HUES48 (cell line): ENCODE data around the gene MSLN.

Source experiments
- H3K27ac ChIP-seq: one replicate; pipeline ENCODE4 v1.7.0; 2013; ENCODE audit warnings: low read depth, low read length, inconsistent platforms
- H3K27me3 ChIP-seq: 2 replicates; pipeline ENCODE4 v1.6.1; 2013; ENCODE audit warnings: mild to moderate bottlenecking, low read length; ENCODE audit not compliant: control insufficient read depth, insufficient read depth
- H3K36me3 ChIP-seq: 2 replicates; pipeline ENCODE4 v1.6.1; 2013; ENCODE audit warnings: low read length; ENCODE audit not compliant: control insufficient read depth, insufficient read depth
- H3K4me1 ChIP-seq: 2 replicates; pipeline ENCODE4 v1.6.1; 2013; ENCODE audit warnings: mild to moderate bottlenecking, low read length; ENCODE audit not compliant: control insufficient read depth, insufficient read depth
- H3K4me3 ChIP-seq: 2 replicates; pipeline ENCODE4 v1.5.1; 2013; ENCODE audit warnings: mild to moderate bottlenecking, low read depth, low read length
- H3K9ac ChIP-seq: 2 replicates; pipeline ENCODE4 v1.6.1; 2013; ENCODE audit warnings: mild to moderate bottlenecking, low read depth, low read length, moderate library complexity
- H3K9me3 ChIP-seq: 2 replicates; pipeline ENCODE4 v1.6.1; 2013; ENCODE audit warnings: low read length; ENCODE audit not compliant: control insufficient read depth, insufficient read depth

MSLN gene

GRCh38 chr16:804193-805048 is 43.9 kb downstream of the MSLN start:
- Histone ChIP-seq H3K4me1 (peaks cover 6% of the 10 kb centered on the region; the same call in 1 of the 2 replicates), H3K4me3 (no peak overlapping the region), H3K27ac (no peak overlapping the region), H3K9me3 (no peaks in the 10 kb centered on the region), H3K9ac (no peak overlapping the region), H3K36me3 (no peaks in the 10 kb centered on the region), H3K27me3 (peaks cover 42% of the 10 kb centered on the region)

GRCh38 chr16:805474-805873 is 44.9 kb downstream of the MSLN start:
- Histone ChIP-seq H3K4me3 (no peak overlapping the region), H3K27ac (no peak overlapping the region), H3K9ac (no peak overlapping the region), H3K9me3 (no peaks in the 10 kb centered on the region), H3K27me3 (peaks cover 42% of the 10 kb centered on the region), H3K4me1 (peaks cover 6% of the 10 kb centered on the region; the same call in 1 of the 2 replicates), H3K36me3 (no peaks in the 10 kb centered on the region)

- H3K9me3 ChIP-seq = no peaks in the 10 kb centered on the region
- H3K4me3 ChIP-seq = peak overlapping the region; percentile 85
- peak overlapping the region; percentile 81 for H3K9ac ChIP-seq
- no peaks in the 10 kb centered on the region for H3K36me3 ChIP-seq
- peak overlapping the region; percentile 81 for H3K27ac ChIP-seq
- peaks cover 27% of the 10 kb centered on the region for H3K27me3 ChIP-seq
- H3K4me1 ChIP-seq = 0 out of 2 replicates have a peak, but pooled peaks cover 3% of the 10 kb centered on the region
Measured at GRCh38 chr16:807347-808084, 47.0 kb downstream of the MSLN start.

- Histone ChIP-seq H3K27me3 (peaks cover 22% of the 10 kb centered on the region), H3K36me3 (no peaks in the 10 kb centered on the region), H3K9me3 (no peaks in the 10 kb centered on the region), H3K9ac (peak overlapping the region; percentile 59; the same call in 1 of the 2 replicates), H3K4me1 (0 out of 2 replicates have a peak, but pooled peaks cover 3% of the 10 kb centered on the region), H3K4me3 (peak overlapping the region; percentile 85), H3K27ac (no peak overlapping the region)
Measured at GRCh38 chr16:808085-808386, 47.5 kb downstream of the MSLN start.

GRCh38 chr16:813204-813915 is 52.8 kb downstream of the MSLN start:
- no peak overlapping the region for H3K9ac ChIP-seq
- H3K9me3 ChIP-seq = no peaks in the 10 kb centered on the region
- H3K27me3 ChIP-seq = no peaks in the 10 kb centered on the region
- no peak overlapping the region for H3K27ac ChIP-seq
- H3K4me3 ChIP-seq = peak overlapping the region; percentile 62
- H3K36me3 ChIP-seq = no peaks in the 10 kb centered on the region
- H3K4me1 ChIP-seq = 0 out of 2 replicates have a peak, but pooled peaks cover 1% of the 10 kb centered on the region

- peak overlapping the region; percentile 62; the same call in 1 of the 2 replicates for H3K4me3 ChIP-seq
- H3K27me3 ChIP-seq = no peaks in the 10 kb centered on the region
- no peak overlapping the region for H3K27ac ChIP-seq
- H3K9me3 ChIP-seq = peaks cover 3% of the 10 kb centered on the region; the same call in 1 of the 2 replicates
- H3K36me3 ChIP-seq = no peaks in the 10 kb centered on the region
- no peaks in the 10 kb centered on the region for H3K4me1 ChIP-seq
- H3K9ac ChIP-seq = no peak overlapping the region
Measured at GRCh38 chr16:813916-814412, 53.4 kb downstream of the MSLN start.

- no peaks in the 10 kb centered on the region for H3K4me1 ChIP-seq
- H3K9me3 ChIP-seq = peaks cover 3% of the 10 kb centered on the region; the same call in 1 of the 2 replicates
- no peak overlapping the region for H3K4me3 ChIP-seq
- no peak overlapping the region for H3K27ac ChIP-seq
- no peaks in the 10 kb centered on the region for H3K27me3 ChIP-seq
- no peaks in the 10 kb centered on the region for H3K36me3 ChIP-seq
- no peak overlapping the region for H3K9ac ChIP-seq
Measured at GRCh38 chr16:814974-815373, 54.4 kb downstream of the MSLN start.

- no peak overlapping the region for H3K4me3 ChIP-seq
- no peaks in the 10 kb centered on the region for H3K27me3 ChIP-seq
- no peaks in the 10 kb centered on the region for H3K4me1 ChIP-seq
- H3K36me3 ChIP-seq = no peaks in the 10 kb centered on the region
- H3K9me3 ChIP-seq = peaks cover 3% of the 10 kb centered on the region; the same call in 1 of the 2 replicates
- H3K27ac ChIP-seq = no peak overlapping the region
- no peak overlapping the region for H3K9ac ChIP-seq
Measured at GRCh38 chr16:815861-816260, 55.3 kb downstream of the MSLN start.

- H3K27me3 ChIP-seq = no peaks in the 10 kb centered on the region
- no peaks in the 10 kb centered on the region for H3K4me1 ChIP-seq
- no peak overlapping the region for H3K4me3 ChIP-seq
- H3K36me3 ChIP-seq = no peaks in the 10 kb centered on the region
- peaks cover 3% of the 10 kb centered on the region; the same call in 1 of the 2 replicates for H3K9me3 ChIP-seq
- H3K9ac ChIP-seq = no peak overlapping the region
- H3K27ac ChIP-seq = no peak overlapping the region
Measured at GRCh38 chr16:817001-817906, 56.7 kb downstream of the MSLN start.

- no peaks in the 10 kb centered on the region for H3K4me1 ChIP-seq
- no peaks in the 10 kb centered on the region for H3K27me3 ChIP-seq
- no peak overlapping the region for H3K9ac ChIP-seq
- H3K9me3 ChIP-seq = peaks cover 3% of the 10 kb centered on the region; the same call in 1 of the 2 replicates
- no peaks in the 10 kb centered on the region for H3K36me3 ChIP-seq
- H3K4me3 ChIP-seq = no peak overlapping the region
- no peak overlapping the region for H3K27ac ChIP-seq
Measured at GRCh38 chr16:818132-818531, 57.6 kb downstream of the MSLN start.
